Hindlimb muscle (tissue), 1 donor: ENCODE data around the gene TMEM50A. TPM values are rescaled to one million over a fixed set of nuclear protein-coding genes. Genes with fewer than 3 reads are reported as not detected.
"Not testable (repeated sequence)": the region's sequence is repeated elsewhere in the genome, so short reads cannot be mapped to it uniquely, and the experiment has no call there.

Experiments used
- DNase-seq: peaks from one replicate; pipeline ENCODE4 v3.0.0-alpha.2; 2013
- polyA plus RNA-seq: library from polyadenylated mRNA; unstranded; fragments of 120-200 nt; gene quantifications from one replicate; pipeline ENCODE4 v1.2.1, GENCODE V29; 2013; ENCODE audit not compliant: insufficient read length

Gene TMEM50A
- polyA plus RNA-seq, 1 donor: 54.2 TPM

GRCh38 chr1:25387096-25387495 lies 49.0 kb downstream of the TMEM50A start:
- DNase-seq: not testable (repeated sequence)

GRCh38 chr1:25388691-25389090 lies 50.6 kb downstream of the TMEM50A start:
- not testable (repeated sequence) for DNase-seq

DNA sequence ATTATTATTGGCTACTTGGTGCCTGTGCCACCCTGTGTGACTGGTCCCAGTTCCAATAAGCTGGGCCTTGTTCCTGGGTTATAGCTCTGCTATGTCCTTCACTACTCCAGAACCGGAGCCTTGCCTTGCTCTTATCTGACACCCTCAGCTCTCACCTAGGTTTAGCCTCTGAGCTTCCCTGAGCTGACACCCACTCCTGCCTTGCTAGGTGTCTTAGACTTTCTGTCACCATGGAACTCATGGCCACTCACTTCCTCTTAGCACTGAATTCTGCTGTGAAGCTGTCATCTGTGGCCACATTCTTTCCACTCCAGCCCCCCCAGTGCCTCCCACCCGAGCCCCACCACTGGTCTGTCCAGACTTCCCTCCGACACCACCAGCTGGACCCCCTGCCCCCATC lies 51.6 kb downstream of the TMEM50A start:
- not testable (repeated sequence) for DNase-seq

DNA sequence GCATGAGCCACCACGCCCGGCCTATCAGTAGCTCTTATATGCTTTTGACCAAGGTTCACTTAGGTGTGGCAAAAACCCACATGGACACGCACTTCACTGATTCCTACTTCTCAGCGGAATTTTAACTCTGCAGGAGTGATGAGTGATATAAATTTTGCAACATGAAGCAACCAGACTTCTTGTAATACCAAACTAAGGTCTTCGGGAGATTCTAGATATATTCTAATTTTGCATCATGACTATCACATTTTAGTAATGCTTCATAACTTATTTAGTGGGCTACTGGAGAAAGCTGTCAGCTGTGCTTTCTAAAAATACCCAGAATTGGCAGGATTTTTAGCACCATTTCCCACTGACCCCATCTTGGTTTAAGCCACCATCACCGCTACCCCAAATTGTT lies 54.7 kb downstream of the TMEM50A start:
- DNase-seq: no peak

- DNase-seq: not testable (repeated sequence)
Observed at GRCh38 chr1:25397549-25397948, 59.4 kb downstream of the TMEM50A start.

DNA sequence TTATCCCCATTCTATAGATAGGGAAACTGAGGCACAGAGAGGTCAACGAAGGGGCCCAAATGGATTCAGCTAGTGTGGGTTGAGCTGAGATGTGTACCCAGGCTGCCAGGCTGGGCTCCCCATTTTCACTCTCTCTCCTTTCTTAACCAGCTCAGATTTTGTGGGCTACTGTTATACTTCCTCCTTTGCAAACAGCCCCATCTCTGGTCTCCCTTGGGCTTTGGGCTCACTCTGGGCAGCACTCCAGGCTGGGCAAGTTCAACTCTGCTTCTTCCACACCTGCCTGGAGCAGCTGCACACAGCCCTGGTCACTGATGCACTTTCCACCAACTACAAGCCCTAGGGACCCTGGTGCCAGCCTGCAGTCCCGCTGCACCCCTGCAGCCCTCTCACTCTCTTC lies 59.9 kb downstream of the TMEM50A start:
- not testable (repeated sequence) for DNase-seq

GRCh38 chr1:25402947-25403803 lies 65.0 kb downstream of the TMEM50A start:
- DNase-seq: not testable (repeated sequence)

GRCh38 chr1:25405731-25406305 lies 67.7 kb downstream of the TMEM50A start:
- not testable (repeated sequence) for DNase-seq

- not testable (repeated sequence) for DNase-seq
Observed at GRCh38 chr1:25409641-25410427, 71.7 kb downstream of the TMEM50A start.

Other genes starting within 250 kb of the TMEM50A start
- 54.1 TPM for gene SYF2, start 105.8 kb upstream of the TMEM50A start, polyA plus RNA-seq
- gene RSRP1, start 90.9 kb upstream of the TMEM50A start, polyA plus RNA-seq: 60.9 TPM
- 0.30 TPM for gene RHD, start 65.8 kb upstream of the TMEM50A start, polyA plus RNA-seq
- 2.6 TPM for gene RHCE, start 82.5 kb downstream of the TMEM50A start, polyA plus RNA-seq
- gene MACO1, start 92.6 kb downstream of the TMEM50A start, polyA plus RNA-seq: 20.0 TPM
- gene LDLRAP1, start 205.3 kb downstream of the TMEM50A start, polyA plus RNA-seq: 14.5 TPM